AG04449 (cell line): ENCODE data around the gene FIGNL2.

Experiments used
- CTCF ChIA-PET: fragments of 350-600 bp; formaldehyde crosslinking; extraction: SDS; loops from one replicate; lab custom pipeline; 2021; ENCODE audit warnings: antibody characterized with exemption; lab: Yijun Ruan, JAX
- POLR2A ChIA-PET: fragments of 400-600, 350-600 bp; formaldehyde crosslinking; extraction: SDS; loops from one replicate; lab custom pipeline; 2020; ENCODE audit warnings: antibody characterized with exemption, inconsistent platforms; lab: Yijun Ruan, JAX
- DNase-seq: peaks from one replicate; pipeline ENCODE4 v3.0.0-alpha.2; 2010; ENCODE audit warnings: low read depth, low spot score
- H3K4me3 ChIP-seq: 2 replicates; pipeline ENCODE4 v1.5.1; 2011; ENCODE audit warnings: low read depth, mild to moderate bottlenecking, control low read depth, low read length
- CTCF ChIP-seq: IDR thresholded peaks from one replicate; pipeline ENCODE4 v1.5.1; 2011; ENCODE audit warnings: mild to moderate bottlenecking, moderate library complexity, low read length, control low read depth, inconsistent platforms; ENCODE audit not compliant: insufficient read depth; ENCODE audit errors: missing control alignments

FIGNL2 gene

GRCh38 chr12:51814311-51815088 lies 34.0 kb downstream of the FIGNL2 start:
- ChIA-PET POLR2A (interaction anchor here (0.8 kb wide), 1 partner anchor 103 kb away, joined by 5 read pairs; no protein-coding TSS in a partner anchor), CTCF (interaction anchor here (0.9 to 5.5 kb wide), 13 partner anchors 10 to 394 kb away, joined by 3 to 39 read pairs (median 6); partner anchors contain the start of gene SLC4A8)
- peak overlapping the region; percentile 52 for H3K4me3 ChIP-seq
- TF ChIP-seq CTCF, result peak; percentile 84
- DNase-seq, result no peak

- peak overlapping the region; percentile 52 for H3K4me3 ChIP-seq
- CTCF ChIA-PET, result interaction anchor here (0.7 to 5.5 kb wide), 13 partner anchors 9 to 393 kb away, joined by 3 to 39 read pairs (median 6); partner anchors contain the start of gene SLC4A8
- POLR2A ChIA-PET, result interaction anchor here (0.8 kb wide), 1 partner anchor 102 kb away, joined by 5 read pairs; no protein-coding TSS in a partner anchor
- no peak for TF ChIP-seq CTCF
- no peak for DNase-seq
Observed at GRCh38 chr12:51813931-51814310, 34.6 kb downstream of the FIGNL2 start.

- no peak for DNase-seq
- H3K4me3 ChIP-seq, result no peak overlapping the region
- ChIA-PET CTCF (interaction anchor here (1.4 to 5.5 kb wide), 9 partner anchors 8 to 392 kb away, joined by 4 to 39 read pairs (median 14); partner anchors contain the start of gene SLC4A8), POLR2A (no interaction called here)
- TF ChIP-seq CTCF, result no peak
Observed at GRCh38 chr12:51812871-51813270, 35.6 kb downstream of the FIGNL2 start.

GRCh38 chr12:51811203-51812202 lies 37.0 kb downstream of the FIGNL2 start:
- no peak overlapping the region for H3K4me3 ChIP-seq
- no peak for DNase-seq
- ChIA-PET POLR2A (no interaction called here), CTCF (interaction anchor here (1.0 to 4.3 kb wide), 4 partner anchors 8 to 279 kb away, joined by 3 to 30 read pairs (median 5); no protein-coding TSS in a partner anchor)
- TF ChIP-seq CTCF, result no peak

- no peak for DNase-seq
- CTCF ChIA-PET, result interaction anchor here (0.7 kb wide), 1 partner anchor 66 kb away, joined by 3 read pairs; no protein-coding TSS in a partner anchor
- no peak for TF ChIP-seq CTCF
Observed at GRCh38 chr12:51809193-51809592, 39.3 kb downstream of the FIGNL2 start.

More at GRCh38 chr12:51809193-51809592, 39.3 kb downstream of the FIGNL2 start:
- POLR2A ChIA-PET, result no interaction called here
- H3K4me3 ChIP-seq, result no peak overlapping the region
